Fibroblast of skin of right quadriceps (primary cell): Measurements from ENCODE around the gene KRT85.

Experiments used
- DNase-seq: peaks from one replicate; pipeline ENCODE4 v3.0.0-alpha.2; 2013

The KRT85 gene

DNA sequence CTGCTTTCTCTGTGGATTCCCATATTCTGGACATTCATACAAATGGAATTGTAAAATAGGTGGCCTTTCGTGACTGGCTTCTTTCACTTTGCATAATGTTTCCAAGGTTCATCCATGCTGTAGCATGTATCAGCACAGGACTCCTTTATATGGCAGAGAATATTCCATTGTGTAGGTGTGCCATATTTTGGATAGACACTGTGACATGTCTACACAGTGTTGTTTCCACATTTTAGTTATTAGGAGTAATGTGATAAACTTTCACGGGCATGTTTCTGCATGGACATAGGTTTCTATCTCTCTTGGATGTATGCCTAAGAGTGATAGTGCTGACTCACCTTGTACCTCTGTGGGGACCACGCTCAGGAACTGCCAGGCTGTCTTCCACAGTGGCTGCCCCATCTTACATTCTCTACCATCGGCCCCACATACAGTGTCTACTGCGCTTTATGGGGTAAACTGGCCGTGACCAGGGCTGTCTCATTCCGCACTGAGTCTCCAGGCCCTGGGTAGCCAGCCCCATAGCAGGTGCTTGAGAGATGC lies 25.3 kb upstream of the KRT85 start:
- no peak for DNase-seq

DNA sequence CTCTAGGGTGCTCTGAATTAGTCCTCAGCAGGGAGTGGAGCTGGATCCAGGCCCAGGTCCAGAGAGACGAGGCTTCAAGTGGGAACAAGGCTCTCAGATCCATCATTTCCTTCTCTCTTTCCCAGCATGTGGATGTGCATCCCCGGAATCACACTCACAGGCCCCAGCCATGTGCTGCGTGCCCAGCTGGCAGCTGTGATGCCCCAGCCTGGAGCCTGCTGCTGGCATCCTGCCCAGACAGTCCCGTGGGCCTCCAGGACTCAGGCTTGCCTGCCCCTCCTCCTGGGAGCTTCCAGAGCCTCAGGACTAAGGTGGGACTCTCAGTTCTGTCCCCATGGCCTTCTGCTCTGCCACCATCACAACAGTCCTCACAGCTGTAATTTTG lies 24.3 kb upstream of the KRT85 start:
- DNase-seq: no peak

GRCh38 chr12:52390739-52391617 lies 23.7 kb upstream of the KRT85 start:
- DNase-seq: peak; percentile 19

- DNase-seq: peak; percentile 12
Observed at GRCh38 chr12:52389313-52390207, 22.3 kb upstream of the KRT85 start.

GRCh38 chr12:52387859-52388258 lies 20.6 kb upstream of the KRT85 start:
- DNase-seq: no peak

- no peak for DNase-seq
Observed at GRCh38 chr12:52385226-52385702, 18.0 kb upstream of the KRT85 start, which contains the start of gene KRT84. Gene KRT84 (minus strand): TSS chr12:52385652. CDS start chr12:52385585, 67 bp downstream.

DNA sequence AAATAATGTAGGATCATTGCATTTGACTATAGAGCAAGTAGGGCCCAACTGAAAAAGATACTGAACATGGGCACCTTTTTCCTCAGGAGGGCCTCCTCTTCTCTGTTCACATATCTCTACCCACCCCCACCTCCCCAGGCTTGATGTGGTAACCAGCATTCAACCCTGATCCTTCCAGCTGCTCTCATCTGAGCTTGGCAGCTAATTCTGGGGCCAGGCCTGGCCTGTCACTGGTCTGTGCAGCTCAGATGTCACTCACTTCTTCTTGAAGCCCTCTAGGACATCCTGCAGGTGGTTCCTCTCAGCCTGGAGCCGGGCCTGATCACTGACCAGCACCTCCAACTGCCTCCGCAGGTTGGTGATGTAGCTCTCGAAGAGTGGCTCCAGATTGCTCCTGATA lies 16.1 kb upstream of the KRT85 start:
- no peak for DNase-seq

DNA sequence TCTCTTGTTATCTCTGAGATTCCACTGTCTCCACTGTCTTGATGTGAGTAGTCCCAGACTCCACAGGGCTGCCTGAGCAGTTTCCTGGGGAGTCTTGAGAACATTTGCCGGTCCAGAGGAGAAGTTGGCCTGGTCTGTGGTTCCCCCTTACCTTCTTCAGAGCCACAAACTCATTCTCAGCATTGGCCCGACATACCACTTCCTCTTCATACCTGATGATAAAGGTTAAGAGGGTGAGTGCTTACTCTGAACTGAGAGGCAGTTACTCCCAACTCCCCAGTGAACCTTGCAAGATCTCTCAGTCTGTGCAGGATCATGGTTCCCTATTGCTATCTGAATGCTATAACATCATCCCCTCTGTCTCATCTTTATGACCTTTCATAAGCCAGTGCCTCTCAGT lies 15.6 kb upstream of the KRT85 start:
- no peak for DNase-seq

GRCh38 chr12:52381206-52381605 lies 13.9 kb upstream of the KRT85 start:
- DNase-seq: no peak

GRCh38 chr12:52380271-52380694 lies 13.0 kb upstream of the KRT85 start:
- peak; percentile 6 for DNase-seq

DNA sequence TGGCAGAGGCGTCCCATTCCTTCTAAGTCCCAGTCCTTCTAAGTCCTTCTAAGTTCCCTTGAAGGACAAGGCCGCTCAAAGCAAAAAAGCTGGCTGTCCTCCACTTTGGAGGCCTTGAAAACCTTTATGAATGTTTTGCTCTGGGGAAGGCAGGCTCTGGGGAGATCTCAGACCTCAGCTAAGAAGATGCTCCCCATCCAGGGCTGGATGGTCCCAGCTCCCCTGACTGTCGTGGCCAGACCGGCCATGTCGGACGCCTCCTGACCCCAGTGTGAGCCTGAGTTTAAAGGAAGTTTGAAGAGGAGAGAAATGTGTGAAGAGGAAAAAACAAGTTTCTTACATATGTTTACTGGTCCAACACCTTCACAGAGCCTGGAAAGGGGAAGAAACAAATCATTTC lies 12.3 kb upstream of the KRT85 start:
- DNase-seq: no peak

GRCh38 chr12:52378091-52378490 lies 10.8 kb upstream of the KRT85 start:
- no peak for DNase-seq

- no peak for DNase-seq
Observed at GRCh38 chr12:52377266-52377665, 10.0 kb upstream of the KRT85 start.

- peak; percentile 76 for DNase-seq
Observed at GRCh38 chr12:52372216-52373154, 5.2 kb upstream of the KRT85 start.

- DNase-seq: no peak
Observed at GRCh38 chr12:52371716-52372115, 4.4 kb upstream of the KRT85 start.

DNA sequence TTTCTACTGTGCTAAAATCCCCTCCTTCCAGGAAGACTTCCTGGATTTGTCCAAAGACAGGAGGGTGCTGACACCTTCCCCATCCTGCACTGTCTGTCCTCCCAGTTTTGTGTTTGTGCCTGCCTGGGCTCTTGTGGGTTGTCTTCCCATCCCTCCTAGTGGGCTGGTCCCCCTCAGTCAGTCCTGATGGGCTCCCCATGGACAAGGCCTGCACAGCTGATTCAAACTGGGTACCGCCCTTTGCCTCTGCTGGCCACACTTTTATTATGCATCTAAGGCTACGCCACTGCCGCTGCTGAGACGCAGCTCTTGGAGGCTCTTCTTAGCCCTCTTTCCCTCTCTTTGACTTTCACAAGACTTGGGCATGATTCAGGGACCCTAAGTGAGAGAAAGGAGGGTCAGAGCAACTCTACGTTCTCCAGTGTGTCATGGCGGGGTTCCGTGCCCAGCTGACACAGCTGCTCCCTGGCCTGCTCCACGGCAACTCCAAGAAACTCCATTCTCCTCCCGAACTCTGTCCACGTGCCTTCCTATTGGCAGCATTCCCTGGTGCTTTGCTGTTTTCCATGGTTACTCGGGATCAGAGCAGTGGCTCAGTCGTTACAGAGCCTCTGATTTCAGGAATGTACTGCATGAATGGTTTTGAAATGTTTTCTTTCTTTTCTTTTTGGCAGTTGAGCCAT lies 3.8 kb upstream of the KRT85 start:
- peak; percentile 55 for DNase-seq

GRCh38 chr12:52369809-52370208 lies 2.5 kb upstream of the KRT85 start:
- DNase-seq: no peak

DNA sequence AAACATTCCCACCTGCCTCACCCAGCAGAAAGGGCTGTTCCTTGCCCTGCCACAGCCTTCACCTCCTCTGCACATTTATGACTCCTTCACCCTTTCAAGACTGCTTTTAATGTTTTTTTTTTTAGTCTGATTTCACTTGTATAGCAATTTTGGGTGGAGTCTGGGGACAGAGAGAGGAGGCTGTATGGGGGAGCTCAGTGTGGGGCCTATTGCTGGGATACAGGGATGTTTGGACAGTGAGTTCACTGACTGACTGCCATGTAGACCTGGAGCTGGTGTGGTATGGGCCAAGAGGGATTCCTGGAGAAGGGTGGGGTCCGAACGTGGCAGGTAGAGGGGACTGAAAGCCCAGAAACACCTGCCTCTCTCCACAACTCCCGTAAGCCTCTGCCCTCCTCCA lies 1.9 kb upstream of the KRT85 start:
- DNase-seq: no peak

DNA sequence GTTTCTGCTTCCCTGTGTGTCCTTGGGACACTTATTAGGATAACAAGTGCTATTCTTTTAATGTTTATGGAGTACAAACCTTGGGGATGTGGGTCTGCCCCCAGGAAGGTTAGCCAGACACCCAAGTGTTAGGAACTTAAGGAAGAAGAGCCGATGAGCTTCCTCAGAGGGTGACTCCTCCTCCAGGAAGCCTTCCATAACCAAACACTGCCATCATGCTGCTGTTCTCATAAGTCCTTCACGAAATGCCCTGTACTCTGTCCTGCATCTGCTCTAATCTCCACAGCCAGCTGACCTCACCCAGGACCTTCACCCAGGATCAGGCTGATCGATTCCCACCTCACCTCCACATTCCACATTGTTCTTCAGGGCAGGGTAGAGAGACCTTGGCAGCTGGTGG lies 1.2 kb upstream of the KRT85 start:
- no peak for DNase-seq

DNA sequence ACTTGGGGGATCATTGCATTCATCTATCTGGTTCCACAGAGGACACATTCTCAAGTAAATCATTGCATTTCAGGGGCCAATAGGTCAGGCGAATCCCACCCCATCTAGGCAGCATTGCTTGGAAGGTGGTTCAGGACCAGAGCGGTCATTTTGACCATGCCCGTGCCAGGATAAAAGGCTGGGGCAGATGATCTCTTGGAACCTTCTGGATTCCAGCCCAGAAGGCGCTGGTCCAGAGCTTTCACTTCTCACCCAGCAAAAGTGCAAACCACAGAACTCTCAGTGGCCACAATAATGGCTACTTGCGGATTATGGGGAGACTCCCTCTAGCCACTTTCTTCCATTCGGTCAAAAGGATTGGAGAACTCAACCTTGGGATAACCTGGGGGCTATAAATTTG lies 595 bp upstream of the KRT85 start:
- no peak for DNase-seq

- no peak for DNase-seq
Observed at GRCh38 chr12:52364901-52365489, 2.3 kb downstream of the KRT85 start.
